HG03342 (cell line): ENCODE results near the gene PRR18.

ENCODE experiments used
- ATAC-seq: cut with Tn5 transposase; IDR thresholded peaks from one replicate; pipeline ENCODE4 v1.9.1; 2021; ENCODE audit warnings: mild to moderate bottlenecking, moderate library complexity; ENCODE audit not compliant: unreplicated experiment

The PRR18 gene

DNA sequence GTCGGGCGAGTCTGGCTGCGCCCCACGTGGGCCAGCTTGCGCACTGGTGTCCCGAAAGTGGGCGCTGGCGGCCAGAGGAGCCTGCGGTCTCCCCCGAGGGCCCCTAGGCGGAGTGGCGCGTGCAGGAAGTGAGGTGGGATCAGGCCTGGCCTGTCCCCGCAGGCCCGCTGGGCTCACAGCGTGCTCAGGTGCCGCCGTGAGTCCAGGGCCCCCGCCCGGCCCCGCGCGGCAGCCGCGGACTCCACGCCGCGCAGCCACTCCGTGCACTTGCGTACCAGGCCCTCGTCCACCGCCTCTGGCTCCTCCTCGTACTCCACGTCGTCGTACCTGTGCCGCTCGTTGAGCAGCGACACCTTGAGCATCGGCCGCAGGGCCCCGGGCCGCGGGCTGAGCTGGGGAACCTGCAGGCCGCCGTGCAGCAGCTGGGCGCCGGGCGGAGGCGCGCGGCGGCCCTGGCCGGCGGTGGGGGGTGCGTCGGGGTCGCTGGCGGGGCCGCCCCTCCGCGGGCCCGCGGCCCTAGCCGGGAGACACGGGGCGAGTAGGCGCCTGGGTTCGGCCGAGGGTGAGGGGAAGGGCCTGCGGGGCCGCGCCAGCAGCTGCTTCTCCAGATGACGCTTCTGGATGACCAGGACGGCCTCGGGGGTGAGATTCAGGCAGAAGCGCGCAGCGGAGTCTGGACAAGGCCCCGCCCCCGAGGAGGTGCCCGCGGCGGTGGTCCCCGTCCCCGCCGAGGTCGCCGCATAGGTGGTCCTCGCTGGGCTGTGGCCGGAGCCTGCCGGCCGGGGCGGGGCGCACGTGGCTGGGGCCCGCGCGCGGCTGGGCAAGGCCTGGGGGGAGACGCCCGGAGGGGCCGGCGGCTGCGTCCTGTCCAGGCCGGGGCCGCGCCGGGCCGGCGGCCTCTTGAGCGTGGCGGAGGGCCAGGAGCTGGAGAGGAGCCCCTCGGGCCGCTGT, 835 bp downstream of the PRR18 start:
- peak; percentile 36 for ATAC-seq

DNA sequence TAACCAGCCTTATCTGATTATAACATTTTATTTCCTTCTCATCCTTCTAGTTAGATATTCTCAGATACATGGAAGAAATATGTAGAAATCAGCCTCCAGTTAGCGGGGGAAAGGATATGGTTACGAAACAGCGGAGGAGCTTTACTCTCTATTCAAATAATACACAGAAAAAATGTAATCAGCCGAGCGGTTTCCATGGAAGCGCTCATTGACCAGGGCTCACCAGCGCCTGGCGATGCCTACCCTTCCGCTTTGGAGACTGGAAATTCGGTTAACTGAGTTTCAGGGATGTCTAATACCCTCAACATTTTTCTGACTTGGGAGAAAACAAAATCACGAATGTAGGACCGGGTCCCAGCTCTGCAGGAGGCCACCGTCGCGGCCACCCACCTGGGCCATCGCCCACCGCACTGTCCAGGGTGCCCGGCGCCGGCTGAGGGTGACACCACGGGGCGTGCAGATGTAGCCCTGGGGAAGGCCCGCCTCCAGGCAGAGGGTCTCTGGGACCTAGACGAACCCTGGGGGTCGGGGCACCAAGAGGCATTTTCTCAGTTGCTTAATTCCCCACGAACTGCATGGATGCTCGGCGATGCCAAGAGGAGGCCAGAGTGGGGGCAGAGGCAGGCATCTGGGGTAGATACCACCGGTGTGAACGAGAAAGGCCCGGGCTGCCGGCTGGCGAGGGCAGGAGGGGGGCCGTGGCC, 1.7 kb downstream of the PRR18 start:
- no peak for ATAC-seq

DNA sequence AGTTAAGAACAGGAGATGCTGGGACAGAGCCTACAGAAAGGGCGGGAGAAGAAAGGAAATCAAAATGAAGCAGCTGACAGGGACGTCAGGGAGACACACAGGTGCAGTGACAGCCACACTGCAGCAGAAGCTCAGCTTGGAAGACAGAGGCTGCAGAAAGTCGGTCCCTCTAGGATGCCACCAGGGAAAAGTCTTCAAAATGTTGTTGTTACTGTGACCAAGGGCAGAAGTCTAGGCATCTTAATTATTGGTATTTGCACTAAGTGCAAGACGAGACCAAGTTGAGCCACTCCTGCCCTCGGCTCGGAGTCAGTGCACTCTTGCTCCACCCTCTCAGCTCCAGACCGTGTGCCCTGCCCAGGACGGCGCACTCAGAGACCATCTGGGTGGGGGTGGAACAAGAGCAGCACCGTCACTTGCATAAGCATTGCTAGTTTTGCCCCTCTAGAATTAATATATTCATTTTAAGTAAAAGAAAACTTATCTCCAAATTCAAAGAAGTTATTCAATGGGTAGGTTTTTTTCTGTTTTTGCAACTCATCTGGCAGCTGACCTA, 2.6 kb downstream of the PRR18 start:
- no peak for ATAC-seq

DNA sequence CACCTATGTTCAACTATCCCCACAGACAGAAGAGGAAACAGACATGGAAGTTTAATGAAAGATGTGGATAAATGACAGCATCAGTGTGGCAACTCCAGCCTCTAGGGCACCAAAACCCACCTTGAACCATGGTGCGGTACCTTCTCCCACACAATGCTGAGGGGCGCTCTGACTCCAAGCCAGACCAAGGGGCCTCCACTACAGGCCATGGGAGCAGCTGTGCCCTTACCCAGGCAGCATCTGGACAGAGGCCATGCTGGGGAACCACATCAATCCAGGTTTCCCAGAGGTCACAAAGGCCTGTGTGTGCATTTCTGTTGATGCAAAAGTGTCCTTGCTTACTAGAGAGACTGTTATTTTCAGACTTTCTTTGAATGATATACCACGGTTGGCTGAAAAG, 4.1 kb downstream of the PRR18 start:
- no peak for ATAC-seq

DNA sequence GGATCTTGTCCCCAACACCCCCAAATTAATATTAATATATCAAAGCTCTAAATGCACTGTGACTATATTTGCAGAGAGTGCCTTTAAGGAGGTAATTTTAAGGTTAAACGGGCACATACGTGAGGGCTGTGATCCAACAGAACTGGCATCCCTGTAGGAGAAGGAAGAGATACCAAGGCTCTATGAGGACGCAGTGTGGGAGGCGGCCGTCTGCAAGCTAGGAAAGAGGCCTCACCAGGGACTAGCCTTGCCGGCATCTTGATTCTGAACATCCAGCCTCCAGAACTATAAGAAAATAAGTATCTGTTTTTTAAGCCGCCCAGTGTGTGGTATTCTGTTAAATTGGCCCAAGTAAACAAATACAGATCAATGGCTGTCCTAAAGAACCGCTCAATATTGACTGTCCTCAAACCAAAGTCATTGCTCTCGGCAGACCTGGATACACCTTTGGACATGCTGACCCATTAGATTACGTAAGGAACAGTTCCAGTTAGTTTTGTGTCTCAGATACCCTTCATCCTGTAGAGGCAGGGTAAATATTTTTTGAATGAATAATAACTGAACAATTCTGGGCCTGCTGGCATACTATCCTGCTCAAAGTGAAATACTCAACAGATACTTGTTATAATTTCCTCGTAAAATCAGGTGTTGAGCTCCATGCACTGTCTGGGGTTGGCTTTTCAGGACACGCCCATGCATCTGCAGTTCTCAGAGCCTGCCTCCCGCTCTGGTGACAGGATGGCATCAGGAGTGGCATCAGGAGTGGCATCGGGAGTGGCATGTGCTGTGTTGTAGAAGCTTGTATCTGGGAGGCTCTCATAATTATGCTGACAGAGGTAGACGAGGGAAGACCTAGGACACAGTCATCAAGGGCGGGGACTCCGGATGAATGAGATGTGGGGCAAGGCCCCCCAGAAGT, 6.3 kb downstream of the PRR18 start:
- no peak for ATAC-seq

DNA sequence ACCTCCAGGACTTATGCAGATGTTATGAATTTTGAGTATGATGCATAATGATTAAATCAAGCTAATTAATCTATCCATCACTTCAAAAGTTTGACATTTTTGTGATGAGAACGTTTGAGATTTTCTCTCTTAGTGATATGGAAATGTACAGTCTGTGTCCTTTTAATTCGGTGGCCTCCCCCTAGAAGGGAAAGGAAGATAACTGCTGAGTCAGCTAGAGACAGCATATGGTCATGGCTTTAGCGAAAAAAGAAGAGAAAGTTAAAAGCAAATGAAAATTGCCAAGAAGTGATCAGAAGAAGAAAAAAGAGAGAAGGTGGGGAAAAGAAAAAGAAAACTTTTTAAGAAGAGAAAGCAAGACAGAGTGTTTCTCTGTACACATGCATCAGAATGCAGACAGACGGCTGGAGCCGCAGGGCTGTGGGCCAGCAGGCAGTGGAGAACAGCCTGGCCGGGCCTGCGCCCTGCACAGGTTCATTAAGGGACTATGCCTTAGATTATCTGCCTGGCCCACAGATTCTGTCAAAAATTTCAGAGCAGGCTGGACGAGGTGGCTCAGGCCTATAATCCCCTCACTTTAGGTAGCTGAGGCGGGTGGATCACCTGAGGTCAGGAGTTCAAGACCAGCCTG, 7.7 kb downstream of the PRR18 start:
- no peak for ATAC-seq

DNA sequence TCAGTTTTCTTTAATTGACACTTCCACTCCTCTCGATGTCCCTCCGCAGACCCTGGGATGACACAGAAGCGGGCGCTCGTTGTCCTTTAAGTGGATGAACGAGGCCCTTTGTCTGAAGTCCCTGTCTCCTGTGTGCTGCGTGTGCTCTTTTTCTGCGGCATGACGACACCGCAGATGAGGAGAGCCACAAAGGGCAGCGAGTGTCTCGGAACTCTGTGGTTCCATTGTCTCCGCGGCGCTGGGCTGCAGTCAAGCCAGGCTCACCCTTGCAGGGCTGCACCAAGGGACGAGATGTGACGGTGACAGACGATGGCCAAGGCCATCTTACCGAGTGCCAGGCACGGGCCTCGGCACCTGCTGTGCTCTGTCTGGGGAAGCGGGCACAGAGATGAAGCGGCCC, 10.6 kb downstream of the PRR18 start:
- no peak for ATAC-seq

DNA sequence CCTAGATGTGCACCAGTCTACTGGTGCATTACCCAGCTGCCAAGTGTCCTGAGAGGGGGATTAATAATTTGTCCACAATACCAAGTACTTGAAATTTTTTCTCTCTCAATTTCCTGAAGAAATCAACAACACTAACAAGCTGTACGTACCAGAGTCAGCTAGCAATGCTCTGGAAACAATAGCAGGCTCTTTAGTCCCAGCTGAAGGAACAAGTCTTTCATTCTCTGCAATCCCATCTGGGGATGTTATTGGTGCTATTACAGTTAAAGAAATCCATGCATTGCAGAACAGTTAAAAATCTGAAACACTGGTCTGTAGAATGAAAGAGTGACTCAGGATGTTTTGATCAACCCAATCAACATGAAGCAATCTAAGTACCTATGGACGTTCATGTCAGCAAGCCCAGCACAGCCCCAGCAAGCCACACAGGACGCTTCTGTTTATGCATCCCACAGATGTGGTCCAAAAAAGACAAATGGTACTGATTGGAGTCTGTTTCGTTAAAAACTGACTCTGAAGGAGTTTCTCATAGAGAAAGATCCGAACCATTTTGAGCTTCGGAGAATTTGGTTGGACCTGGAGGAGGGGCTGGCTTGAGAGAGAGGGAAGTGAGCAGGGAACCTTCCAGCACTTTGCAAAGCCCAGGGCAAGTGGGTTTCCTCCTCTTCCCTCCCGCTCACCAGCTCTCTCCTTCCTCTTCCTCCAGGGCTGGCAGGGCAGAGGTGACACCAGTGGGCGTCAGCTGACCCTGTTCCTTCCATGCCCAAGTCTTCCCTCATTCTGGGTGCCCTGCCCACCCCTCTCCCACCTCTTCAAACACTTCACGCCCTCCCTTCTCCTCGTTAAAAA, 11.9 kb downstream of the PRR18 start:
- ATAC-seq: no peak

DNA sequence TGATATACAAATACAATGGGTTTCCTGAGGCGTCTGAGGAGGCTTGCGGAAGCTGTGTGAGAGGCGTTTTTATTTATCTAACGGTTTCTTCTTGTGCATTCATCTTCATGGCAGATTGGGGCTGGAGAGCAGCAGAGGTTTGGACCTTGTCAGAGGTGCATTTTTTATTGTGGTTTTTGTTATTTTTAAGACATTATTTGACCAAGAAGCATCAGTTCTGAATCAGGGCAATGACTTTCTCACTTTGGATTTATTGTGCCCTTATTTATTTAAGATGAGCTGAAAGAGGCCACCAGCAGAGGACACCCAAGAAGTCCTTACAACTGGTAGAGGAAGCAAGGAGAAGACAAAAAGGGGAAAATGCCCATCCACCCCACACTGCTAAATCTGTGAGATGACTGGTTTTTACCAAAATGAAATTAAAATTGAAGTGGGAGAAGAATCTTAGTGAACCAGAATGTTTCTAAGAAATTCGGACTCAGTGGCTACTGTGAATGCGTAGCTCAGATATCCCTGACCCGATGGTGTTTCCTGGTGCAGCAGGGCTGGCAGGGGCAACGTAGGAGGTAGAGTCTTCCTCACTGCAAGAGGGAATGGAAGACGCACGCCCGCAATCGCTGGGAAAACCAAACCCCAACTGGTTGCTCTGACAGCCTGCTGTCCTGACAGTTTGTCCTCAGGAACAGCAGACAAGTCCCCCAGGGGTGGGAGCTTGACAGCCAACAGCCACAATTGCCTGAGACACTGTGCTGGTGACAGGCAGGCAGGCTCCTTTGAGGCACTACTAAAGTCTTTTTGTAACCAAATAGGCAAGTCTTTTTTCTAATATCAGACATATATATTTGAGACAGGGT, 14.2 kb downstream of the PRR18 start:
- ATAC-seq: no peak

DNA sequence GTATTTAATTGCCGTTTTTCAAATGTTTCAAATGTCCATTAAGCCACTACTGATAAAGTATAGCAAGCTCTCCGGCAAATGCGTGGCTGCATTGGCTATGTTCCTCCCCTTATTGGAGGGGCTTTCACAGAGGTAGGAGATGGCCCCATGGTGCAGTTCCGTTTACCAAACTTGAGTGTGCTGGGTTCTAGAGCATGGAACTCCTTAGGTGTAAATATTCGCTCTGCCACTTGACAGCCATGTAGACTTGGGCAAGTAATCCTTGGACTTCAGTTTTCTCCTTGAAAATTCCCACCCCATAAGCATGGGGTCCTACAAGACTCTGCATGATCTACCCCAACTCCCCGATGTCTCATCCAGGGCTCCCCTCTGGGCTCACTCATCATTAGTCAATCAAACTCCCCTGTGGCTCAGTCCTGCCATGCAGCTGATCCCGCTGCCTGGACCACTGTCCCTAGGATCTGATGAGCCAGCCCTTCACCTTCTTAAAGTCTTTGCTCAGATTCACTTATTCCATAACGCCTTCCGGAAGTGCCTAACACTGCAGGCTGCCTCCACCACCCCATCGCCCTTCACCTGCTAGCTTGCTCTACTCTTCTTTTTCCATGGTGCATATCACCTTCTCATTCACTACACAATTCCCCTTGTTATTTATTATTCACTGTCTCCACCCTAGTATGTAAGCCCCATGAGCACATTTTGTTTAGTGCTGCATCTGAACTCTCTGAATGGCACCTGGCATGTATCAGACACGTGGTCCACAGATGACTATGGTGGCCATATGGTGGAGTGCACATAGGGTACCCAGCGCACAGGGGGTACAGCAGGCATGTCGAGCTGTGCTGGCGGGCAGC, 18.8 kb downstream of the PRR18 start:
- ATAC-seq: no peak

DNA sequence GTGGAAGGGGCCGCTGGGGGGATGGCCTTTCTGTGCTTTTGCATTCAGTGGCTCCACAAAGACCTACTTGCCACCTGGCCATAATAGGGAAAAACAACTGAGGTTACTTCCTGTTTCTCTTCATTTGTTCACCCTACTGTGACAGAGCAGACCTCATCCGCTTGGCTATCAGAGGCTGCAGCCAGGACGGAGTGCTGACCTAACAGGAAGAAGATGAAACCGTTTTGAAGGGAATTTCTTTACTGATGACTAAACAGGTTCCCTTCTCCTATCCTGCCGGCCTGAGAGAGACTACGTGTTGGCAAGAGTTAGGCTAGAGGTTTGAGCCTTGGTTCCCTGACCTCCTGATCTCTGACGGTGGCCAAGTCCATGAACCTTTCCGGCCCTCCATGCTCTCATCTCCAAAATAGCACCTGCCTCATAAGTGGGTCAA, 21.3 kb downstream of the PRR18 start:
- ATAC-seq: peak; percentile 98

DNA sequence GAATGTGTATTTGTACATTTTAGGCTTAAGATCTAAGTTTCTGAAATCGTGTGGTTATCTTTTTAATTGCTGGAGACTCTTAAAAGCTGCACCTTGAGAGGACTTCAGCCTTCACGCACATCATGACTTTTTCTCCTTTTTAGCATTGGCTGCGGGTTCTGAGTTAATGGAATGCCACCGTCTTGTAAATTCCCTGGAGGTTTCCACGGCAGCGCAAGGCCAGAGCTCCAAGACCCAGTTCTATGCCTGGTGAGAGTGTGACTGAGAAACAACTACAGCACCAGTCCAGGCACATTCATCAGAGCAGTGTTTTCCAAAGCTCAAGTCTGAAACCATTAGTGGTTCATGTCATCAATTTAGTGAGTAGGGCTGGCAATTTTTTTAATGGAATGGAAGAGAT, 23.0 kb downstream of the PRR18 start:
- no peak for ATAC-seq

DNA sequence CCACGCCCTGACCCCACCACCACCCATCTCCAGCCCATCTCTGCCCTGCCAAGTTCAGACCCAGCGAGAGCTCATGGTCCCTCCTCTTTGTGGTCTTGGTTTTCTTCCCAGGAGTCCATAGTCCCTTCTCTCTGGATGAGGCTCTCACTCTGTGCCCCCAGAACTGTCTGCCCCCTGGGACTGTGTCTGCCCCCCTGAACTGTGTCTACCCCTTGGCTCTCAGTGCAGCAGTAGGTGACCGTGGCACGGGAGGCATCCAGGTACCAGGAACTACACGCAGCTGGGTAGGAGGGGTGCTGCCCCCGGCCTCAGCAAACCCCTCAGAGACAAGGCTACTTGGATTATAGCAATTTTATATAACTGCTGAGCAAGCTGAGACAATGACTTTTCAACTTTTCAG, 23.6 kb downstream of the PRR18 start:
- no peak for ATAC-seq

DNA sequence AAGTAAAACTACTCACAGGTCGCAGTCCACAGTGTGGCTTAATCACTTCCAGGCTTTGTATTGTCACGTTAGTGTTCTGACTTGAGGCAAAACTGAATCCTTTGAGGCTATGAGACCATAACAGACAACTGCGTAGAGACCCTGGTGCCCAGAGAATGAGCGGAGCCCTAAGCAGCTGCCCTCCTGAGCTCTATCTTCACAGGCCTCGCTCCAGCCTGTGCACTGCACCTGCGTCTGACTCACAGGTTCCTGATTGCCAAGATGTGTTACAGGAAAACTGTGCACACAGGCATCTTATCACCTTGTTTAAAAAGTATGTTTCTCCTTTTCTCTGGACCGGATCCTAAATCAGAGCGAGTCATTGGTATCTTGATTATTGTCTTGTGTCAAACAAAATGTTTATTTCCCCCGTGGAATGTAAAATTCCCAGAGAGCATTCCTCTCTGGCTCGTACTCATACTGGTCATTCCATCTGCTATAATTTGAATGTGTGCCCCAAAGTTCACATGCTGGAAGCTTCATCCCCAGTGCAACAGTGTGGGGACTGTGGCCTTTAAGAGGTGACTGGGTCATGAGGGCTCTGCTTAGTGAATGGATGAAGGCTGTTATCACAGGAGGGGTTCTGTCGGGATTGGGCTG, 25.7 kb downstream of the PRR18 start:
- ATAC-seq: no peak

DNA sequence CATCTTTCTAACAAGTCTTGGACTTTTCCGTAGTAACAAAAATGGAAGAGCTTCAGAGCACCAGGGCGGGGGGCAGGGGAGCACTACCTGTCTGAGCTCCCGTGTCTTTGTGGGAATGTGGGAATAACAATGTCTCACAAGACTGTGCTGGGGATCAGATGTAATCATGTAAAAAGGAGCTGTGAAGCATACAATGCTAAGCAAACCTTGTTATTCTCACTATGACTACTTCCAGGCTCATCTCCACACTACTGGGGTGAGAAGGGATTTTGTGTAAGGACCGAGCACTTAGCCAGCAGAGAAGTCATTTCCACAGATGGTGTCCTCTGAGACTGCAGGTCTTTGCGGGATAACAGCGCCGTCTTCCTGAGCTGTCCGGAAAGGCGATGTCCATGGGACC, 27.1 kb downstream of the PRR18 start:
- no peak for ATAC-seq

DNA sequence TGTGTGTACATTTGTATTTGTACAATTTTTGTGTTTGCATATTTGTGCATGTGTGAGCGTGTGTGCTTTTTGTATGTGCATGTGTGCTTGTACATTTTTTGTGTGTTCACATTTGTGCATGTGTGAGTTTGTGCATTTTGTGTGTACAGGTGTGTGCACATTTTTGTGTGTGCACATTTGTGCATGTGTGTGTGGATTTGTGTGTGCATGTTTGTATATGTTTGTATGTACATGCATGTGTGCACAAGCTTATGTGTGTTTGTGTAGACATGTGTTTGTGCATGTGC, 28.9 kb downstream of the PRR18 start:
- no peak for ATAC-seq
